A549 treated with RU486 at 1 μM for 4 hours (cell line): ENCODE results near the gene SLC7A1. TPM values are rescaled to one million over a fixed set of nuclear protein-coding genes. Genes with fewer than 3 reads are reported as not detected.

ENCODE experiments used
- total RNA-seq: library from RNA; stranded (reverse); fragments of 200-300 nt; extraction: Qiagen RNA extraction; gene quantifications from 5 replicates; pipeline ENCODE4 v1.2.3, GENCODE V29; 2022; ENCODE audit warnings: low read depth

Gene SLC7A1
- 24.6 to 33.7 TPM (median 31.9 TPM) in 5 replicates for total RNA-seq

GRCh38 chr13:29595380-29596063, at the start of gene SLC7A1:
Gene SLC7A1 (minus strand): TSS chr13:29595688. CDS start chr13:29536188, 59,500 bp downstream.

